BJ (cell line): Measurements from ENCODE around the gene MADCAM1. TPM values are rescaled to one million over a fixed set of nuclear protein-coding genes. Genes with fewer than 3 reads are reported as not detected.

ENCODE experiments used
- CTCF ChIA-PET: fragments of 350-600 bp; formaldehyde crosslinking; extraction: SDS; loops from one replicate; lab custom pipeline; 2021; ENCODE audit warnings: antibody characterized with exemption, inconsistent platforms; lab: Yijun Ruan, JAX
- POLR2A ChIA-PET: fragments of 300-600 bp; sonication (Branson Sonifier 250); formaldehyde crosslinking; extraction: SDS; loops from one replicate; lab custom pipeline; 2021; ENCODE audit warnings: antibody characterized with exemption; lab: Charles Lee
- DNase-seq: peaks from one replicate; pipeline ENCODE4 v3.0.0-alpha.2; 2011; ENCODE audit warnings: low read depth
- H3K27me3 ChIP-seq: 2 replicates; pipeline ENCODE4 v1.6.0; 2011; ENCODE audit warnings: low read length; ENCODE audit not compliant: control insufficient read depth, insufficient read depth
- H3K36me3 ChIP-seq: 2 replicates; pipeline ENCODE4 v1.5.1; 2011; ENCODE audit warnings: low read length; ENCODE audit not compliant: control insufficient read depth, insufficient read depth
- H3K4me3 ChIP-seq: 2 replicates; pipeline ENCODE4 v1.5.1; 2011; ENCODE audit warnings: low read depth, mild to moderate bottlenecking, control low read depth, low read length
- CTCF ChIP-seq: IDR thresholded peaks from 2 replicates; pipeline ENCODE4 v1.5.1; 2011; ENCODE audit warnings: low read depth, mild to moderate bottlenecking, control low read depth, inconsistent platforms, low read length, moderate library complexity; ENCODE audit not compliant: insufficient read depth
- polyA plus RNA-seq: library from polyadenylated mRNA; depleted of rRNA; stranded (reverse); fragments of >200 nt; gene quantifications from 2 replicates; pipeline ENCODE4 v1.2.3, GENCODE V29; 2011

Gene MADCAM1
- polyA plus RNA-seq, 1 experiment, result 0.10 TPM

- H3K27me3 ChIP-seq, result peaks cover 2% of the 10 kb centered on the region; the same call in 1 of the 2 replicates
- no peaks in the 10 kb centered on the region for H3K36me3 ChIP-seq
- no peak for DNase-seq
- CTCF ChIA-PET, result no interaction called here
- POLR2A ChIA-PET, result no interaction called here
- H3K4me3 ChIP-seq, result no peak overlapping the region
- no peak for TF ChIP-seq CTCF
Measured at GRCh38 chr19:482186-483041, 13.9 kb upstream of the MADCAM1 start.

GRCh38 chr19:483332-484072, 12.8 kb upstream of the MADCAM1 start:
- no peak overlapping the region for H3K4me3 ChIP-seq
- TF ChIP-seq CTCF, result no peak
- CTCF ChIA-PET, result no interaction called here
- POLR2A ChIA-PET, result no interaction called here
- peaks cover 2% of the 10 kb centered on the region; the same call in 1 of the 2 replicates for H3K27me3 ChIP-seq
- H3K36me3 ChIP-seq, result no peaks in the 10 kb centered on the region
- no peak for DNase-seq

GRCh38 chr19:484494-484893, 11.8 kb upstream of the MADCAM1 start:
- POLR2A ChIA-PET, result no interaction called here
- peaks cover 2% of the 10 kb centered on the region; the same call in 1 of the 2 replicates for H3K27me3 ChIP-seq
- CTCF ChIA-PET, result no interaction called here
- no peak for TF ChIP-seq CTCF
- no peak for DNase-seq
- H3K36me3 ChIP-seq, result no peaks in the 10 kb centered on the region
- no peak overlapping the region for H3K4me3 ChIP-seq

- Histone ChIP-seq H3K36me3 (no peaks in the 10 kb centered on the region), H3K27me3 (peaks cover 2% of the 10 kb centered on the region; the same call in 1 of the 2 replicates), H3K4me3 (no peak overlapping the region)
- ChIA-PET CTCF (interaction anchor here (1.2 to 2.8 kb wide), 3 partner anchors 21 to 26 kb away, joined by 3 to 11 read pairs (median 6); no protein-coding TSS in a partner anchor), POLR2A (no interaction called here)
- DNase-seq, result no peak
- no peak for TF ChIP-seq CTCF
Measured at GRCh38 chr19:485077-485476, 11.2 kb upstream of the MADCAM1 start.
